ENCODE results near the gene SMAD7.

SMAD7 gene

DNA sequence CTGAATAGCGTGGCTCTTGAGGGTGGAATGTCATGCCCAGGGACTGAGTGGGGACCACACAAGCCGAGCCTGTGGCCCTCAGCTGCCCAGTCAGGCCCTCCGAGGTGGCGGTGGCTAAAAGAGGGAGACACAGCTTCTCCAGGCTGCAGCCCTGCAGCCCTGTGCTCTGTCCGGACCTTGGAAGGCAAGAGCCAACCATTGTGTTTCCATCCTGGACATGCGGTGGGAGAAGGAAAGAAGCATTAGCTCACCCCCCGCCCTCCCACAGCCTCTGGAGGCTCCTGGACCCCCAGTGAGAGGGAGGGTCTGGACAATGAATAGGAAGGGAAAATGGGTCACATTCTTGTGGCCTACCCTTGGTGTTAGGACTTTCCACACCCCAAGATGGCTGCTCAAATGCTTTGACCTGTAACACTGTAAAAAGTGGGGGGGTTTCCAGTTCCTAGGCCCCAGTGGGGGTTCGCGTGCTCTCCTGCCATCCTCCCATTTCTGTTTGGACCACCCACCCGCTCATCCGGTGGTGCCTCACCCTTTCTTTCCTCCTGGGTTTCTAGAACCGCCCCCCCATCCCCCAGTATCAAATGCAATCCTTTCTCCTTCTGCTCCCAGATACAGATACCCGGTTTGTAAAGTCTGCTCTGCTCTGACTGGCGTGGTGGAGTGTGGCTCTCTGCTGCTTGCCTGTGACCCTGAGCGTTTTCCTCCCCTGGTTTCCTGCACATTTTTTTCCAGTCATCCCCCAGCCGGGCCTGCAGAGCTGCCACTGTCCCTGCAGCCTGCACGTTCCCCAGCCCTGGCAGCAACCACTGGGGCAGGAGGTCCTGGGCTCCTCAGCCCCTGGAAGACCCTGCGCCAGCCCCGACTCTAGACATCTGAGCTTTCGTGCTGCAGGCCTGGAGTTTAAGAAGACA is 36.3 kb upstream of the SMAD7 start:
- H3K4me1 ChIP-seq (ENCODE audit: control insufficient read depth in 2 of 2, insufficient read depth in 2 of 2, low read length in 2 of 2), result peaks cover 2 to 3% of the 10 kb centered on the region in 2 donors
- no peak overlapping the region for H3K4me3 ChIP-seq (ENCODE audit: low read length in 2 of 2)
- H3K9ac ChIP-seq (ENCODE audit: low read depth in 1 of 2, low read length in 2 of 2), result no peak overlapping the region
- H3K27ac ChIP-seq (ENCODE audit: low read depth in 2 of 2, low read length in 2 of 2), result no peak overlapping the region
- H3K9me3 ChIP-seq (ENCODE audit: control insufficient read depth in 2 of 2, low read length in 2 of 2), result no peaks in the 10 kb centered on the region
- H3K27me3 ChIP-seq (ENCODE audit: control insufficient read depth in 2 of 2, insufficient read depth in 2 of 2, low read length in 2 of 2), result no peaks in the 10 kb centered on the region
- no peaks in the 10 kb centered on the region for H3K36me3 ChIP-seq (ENCODE audit: control insufficient read depth in 2 of 2, insufficient read depth in 2 of 2, low read length in 2 of 2)

GRCh38 chr18:48985161-48985560 is 34.4 kb upstream of the SMAD7 start:
- Histone ChIP-seq H3K4me3 (ENCODE audit: low read length in 2 of 2) (no peak overlapping the region), H3K9ac (ENCODE audit: low read depth in 1 of 2, low read length in 2 of 2) (no peak overlapping the region), H3K36me3 (ENCODE audit: control insufficient read depth in 2 of 2, insufficient read depth in 2 of 2, low read length in 2 of 2) (no peaks in the 10 kb centered on the region), H3K4me1 (ENCODE audit: control insufficient read depth in 2 of 2, insufficient read depth in 2 of 2, low read length in 2 of 2) (peaks cover 0 to 4% of the 10 kb centered on the region in 2 donors), H3K9me3 (ENCODE audit: control insufficient read depth in 2 of 2, low read length in 2 of 2) (no peaks in the 10 kb centered on the region), H3K27ac (ENCODE audit: low read depth in 2 of 2, low read length in 2 of 2) (no peak overlapping the region), H3K27me3 (ENCODE audit: control insufficient read depth in 2 of 2, insufficient read depth in 2 of 2, low read length in 2 of 2) (no peaks in the 10 kb centered on the region)

DNA sequence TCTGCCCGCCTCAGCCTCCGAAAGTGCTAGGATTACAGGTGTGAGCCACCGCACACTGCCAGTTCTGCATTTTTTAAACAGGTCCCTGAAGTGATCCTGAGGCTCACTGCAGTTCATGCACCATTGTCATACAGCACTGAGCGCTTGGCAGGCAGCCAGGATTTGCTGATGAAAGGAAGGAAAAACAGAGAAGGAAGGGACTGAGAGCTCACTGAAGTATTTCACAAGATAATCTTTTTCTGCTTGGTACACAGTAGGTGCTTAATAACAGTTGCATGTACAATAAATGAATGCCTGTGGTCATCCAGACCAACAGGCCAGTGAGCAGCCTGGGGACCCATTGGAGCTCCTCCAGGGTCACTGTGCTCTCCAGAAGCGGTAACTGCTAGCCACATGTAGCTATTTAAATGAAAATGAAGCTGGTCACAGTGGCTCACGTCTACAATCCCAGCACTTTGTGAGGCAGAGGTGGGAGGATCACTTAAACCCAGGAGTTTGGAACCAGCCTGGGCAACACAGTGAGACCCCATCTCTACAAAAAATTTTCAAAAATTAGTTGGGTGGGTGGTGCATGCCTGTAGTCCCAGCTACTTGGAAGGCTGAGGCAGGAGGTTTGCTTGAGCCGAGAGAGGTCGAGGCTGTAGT is 33.1 kb upstream of the SMAD7 start:
- no peaks in the 10 kb centered on the region for H3K9me3 ChIP-seq (ENCODE audit: control insufficient read depth in 2 of 2, low read length in 2 of 2)
- H3K27ac ChIP-seq (ENCODE audit: low read depth in 2 of 2, low read length in 2 of 2), result no peak overlapping the region

DNA sequence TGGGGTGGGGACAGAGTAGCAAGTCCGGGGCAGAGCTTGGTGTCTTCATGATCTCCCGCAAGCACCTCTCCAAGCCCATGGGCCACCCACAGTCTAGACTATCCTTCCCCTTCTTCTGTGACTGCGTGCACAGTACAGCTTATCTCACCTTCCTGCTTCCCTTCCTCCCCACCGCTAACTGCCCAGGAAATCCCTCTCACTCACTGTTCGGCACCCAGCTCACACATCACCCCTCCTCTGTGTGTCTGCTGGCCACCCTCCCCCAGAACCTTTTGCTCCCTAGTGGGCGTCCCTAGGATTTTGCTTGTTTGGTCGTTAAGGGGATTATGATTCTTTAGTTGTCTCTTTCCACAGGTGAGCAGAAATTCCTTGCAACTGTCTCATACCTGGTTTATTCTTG is 31.5 kb upstream of the SMAD7 start:
- no peak overlapping the region for H3K9ac ChIP-seq (ENCODE audit: low read depth in 1 of 2, low read length in 2 of 2)
- H3K27ac ChIP-seq (ENCODE audit: low read depth in 2 of 2, low read length in 2 of 2), result no peak overlapping the region
- H3K36me3 ChIP-seq (ENCODE audit: control insufficient read depth in 2 of 2, insufficient read depth in 2 of 2, low read length in 2 of 2), result no peaks in the 10 kb centered on the region
- H3K4me3 ChIP-seq (ENCODE audit: low read length in 2 of 2), result no peak overlapping the region
- H3K9me3 ChIP-seq (ENCODE audit: control insufficient read depth in 2 of 2, low read length in 2 of 2), result no peaks in the 10 kb centered on the region
- peaks cover 0 to 14% of the 10 kb centered on the region in 2 donors for H3K4me1 ChIP-seq (ENCODE audit: control insufficient read depth in 2 of 2, insufficient read depth in 2 of 2, low read length in 2 of 2)
- no peaks in the 10 kb centered on the region for H3K27me3 ChIP-seq (ENCODE audit: control insufficient read depth in 2 of 2, insufficient read depth in 2 of 2, low read length in 2 of 2)

More for the DNA sequence above, 33.1 kb upstream of the SMAD7 start:
- Histone ChIP-seq H3K27me3 (ENCODE audit: control insufficient read depth in 2 of 2, insufficient read depth in 2 of 2, low read length in 2 of 2) (no peaks in the 10 kb centered on the region), H3K4me3 (ENCODE audit: low read length in 2 of 2) (no peak overlapping the region), H3K36me3 (ENCODE audit: control insufficient read depth in 2 of 2, insufficient read depth in 2 of 2, low read length in 2 of 2) (no peaks in the 10 kb centered on the region), H3K4me1 (ENCODE audit: control insufficient read depth in 2 of 2, insufficient read depth in 2 of 2, low read length in 2 of 2) (peaks cover 0 to 14% of the 10 kb centered on the region in 2 donors), H3K9ac (ENCODE audit: low read depth in 1 of 2, low read length in 2 of 2) (no peak overlapping the region)

DNA sequence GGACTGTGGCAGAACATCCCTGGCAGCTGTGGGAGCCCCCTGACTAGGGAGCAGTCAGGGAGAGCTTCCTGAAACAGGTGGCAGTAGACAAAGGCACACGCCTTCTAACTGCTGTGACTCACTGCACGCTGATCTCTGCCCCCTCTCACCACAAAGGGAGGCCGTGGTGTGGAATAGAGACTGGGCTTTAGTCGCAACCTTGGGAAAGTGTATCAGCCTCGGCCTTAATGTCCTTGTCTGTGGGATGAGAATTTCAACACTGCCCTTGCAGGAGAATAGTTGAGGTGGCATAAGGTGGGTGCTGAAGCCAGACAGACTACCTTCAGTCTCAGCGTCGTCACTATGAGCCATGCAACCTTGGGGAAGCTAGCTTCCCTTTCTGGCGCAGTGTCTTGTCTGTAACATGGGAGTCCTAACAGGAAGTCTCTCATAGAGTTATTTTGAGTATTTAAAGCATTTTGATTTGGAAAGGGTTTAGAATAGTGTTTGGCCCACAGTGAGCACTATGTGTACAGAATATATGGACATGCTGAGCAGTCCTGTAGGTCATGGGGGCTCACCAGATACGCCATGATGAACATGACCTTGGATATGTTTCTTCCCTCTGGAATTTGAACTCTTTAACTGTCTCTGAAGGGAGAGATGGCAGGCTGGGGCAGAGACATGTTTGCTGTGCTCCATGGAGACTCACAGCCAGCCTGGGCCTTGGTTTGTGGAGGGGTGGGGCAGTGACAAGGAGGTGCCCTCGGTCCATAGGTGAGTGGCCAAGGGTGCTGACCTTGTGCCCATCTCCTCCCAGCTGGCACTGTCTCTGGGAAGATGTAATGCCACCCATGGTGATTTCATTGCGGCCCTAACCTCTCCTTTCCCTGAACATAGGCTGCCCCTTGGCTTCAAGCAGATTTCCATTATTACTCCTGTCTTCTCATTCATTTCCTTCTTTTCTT is 29.5 kb upstream of the SMAD7 start:
- H3K4me3 ChIP-seq (ENCODE audit: low read length in 2 of 2), result no peak overlapping the region
- H3K27ac ChIP-seq (ENCODE audit: low read depth in 2 of 2, low read length in 2 of 2), result peak overlapping the region; percentile 59 to 75
- H3K36me3 ChIP-seq (ENCODE audit: control insufficient read depth in 2 of 2, insufficient read depth in 2 of 2, low read length in 2 of 2), result no peaks in the 10 kb centered on the region
- no peak overlapping the region for H3K9ac ChIP-seq (ENCODE audit: low read depth in 1 of 2, low read length in 2 of 2)
- no peaks in the 10 kb centered on the region for H3K9me3 ChIP-seq (ENCODE audit: control insufficient read depth in 2 of 2, low read length in 2 of 2)
- H3K27me3 ChIP-seq (ENCODE audit: control insufficient read depth in 2 of 2, insufficient read depth in 2 of 2, low read length in 2 of 2), result no peaks in the 10 kb centered on the region
- peaks cover 0 to 18% of the 10 kb centered on the region in 2 donors for H3K4me1 ChIP-seq (ENCODE audit: control insufficient read depth in 2 of 2, insufficient read depth in 2 of 2, low read length in 2 of 2)

DNA sequence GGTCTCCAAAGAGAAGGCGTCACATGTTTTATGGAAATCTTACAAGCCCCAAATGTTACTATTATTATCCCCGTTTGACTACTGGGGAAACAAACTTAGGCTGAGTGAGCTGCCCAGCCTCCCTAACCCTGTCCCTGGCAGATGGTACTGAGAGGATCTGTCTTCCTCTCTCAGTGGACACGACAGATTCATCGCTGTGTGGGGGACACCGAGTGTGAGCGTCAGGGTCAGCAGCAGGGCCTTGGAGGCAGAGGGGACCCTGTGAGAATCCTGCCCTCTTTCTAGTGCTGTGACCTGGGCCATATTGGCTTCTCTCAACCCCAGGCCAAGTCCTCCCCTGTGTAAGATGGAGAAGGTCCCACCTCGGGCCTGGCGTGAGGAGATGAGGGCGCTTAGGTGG is 27.1 kb upstream of the SMAD7 start:
- Histone ChIP-seq H3K4me1 (ENCODE audit: control insufficient read depth in 2 of 2, insufficient read depth in 2 of 2, low read length in 2 of 2) (peaks cover 7 to 38% of the 10 kb centered on the region in 2 donors), H3K9me3 (ENCODE audit: control insufficient read depth in 2 of 2, low read length in 2 of 2) (no peaks in the 10 kb centered on the region), H3K9ac (ENCODE audit: low read depth in 1 of 2, low read length in 2 of 2) (no peak overlapping the region), H3K36me3 (ENCODE audit: control insufficient read depth in 2 of 2, insufficient read depth in 2 of 2, low read length in 2 of 2) (no peaks in the 10 kb centered on the region), H3K4me3 (ENCODE audit: low read length in 2 of 2) (no peak overlapping the region), H3K27me3 (ENCODE audit: control insufficient read depth in 2 of 2, insufficient read depth in 2 of 2, low read length in 2 of 2) (no peaks in the 10 kb centered on the region), H3K27ac (ENCODE audit: low read depth in 2 of 2, low read length in 2 of 2) (no peak overlapping the region)

DNA sequence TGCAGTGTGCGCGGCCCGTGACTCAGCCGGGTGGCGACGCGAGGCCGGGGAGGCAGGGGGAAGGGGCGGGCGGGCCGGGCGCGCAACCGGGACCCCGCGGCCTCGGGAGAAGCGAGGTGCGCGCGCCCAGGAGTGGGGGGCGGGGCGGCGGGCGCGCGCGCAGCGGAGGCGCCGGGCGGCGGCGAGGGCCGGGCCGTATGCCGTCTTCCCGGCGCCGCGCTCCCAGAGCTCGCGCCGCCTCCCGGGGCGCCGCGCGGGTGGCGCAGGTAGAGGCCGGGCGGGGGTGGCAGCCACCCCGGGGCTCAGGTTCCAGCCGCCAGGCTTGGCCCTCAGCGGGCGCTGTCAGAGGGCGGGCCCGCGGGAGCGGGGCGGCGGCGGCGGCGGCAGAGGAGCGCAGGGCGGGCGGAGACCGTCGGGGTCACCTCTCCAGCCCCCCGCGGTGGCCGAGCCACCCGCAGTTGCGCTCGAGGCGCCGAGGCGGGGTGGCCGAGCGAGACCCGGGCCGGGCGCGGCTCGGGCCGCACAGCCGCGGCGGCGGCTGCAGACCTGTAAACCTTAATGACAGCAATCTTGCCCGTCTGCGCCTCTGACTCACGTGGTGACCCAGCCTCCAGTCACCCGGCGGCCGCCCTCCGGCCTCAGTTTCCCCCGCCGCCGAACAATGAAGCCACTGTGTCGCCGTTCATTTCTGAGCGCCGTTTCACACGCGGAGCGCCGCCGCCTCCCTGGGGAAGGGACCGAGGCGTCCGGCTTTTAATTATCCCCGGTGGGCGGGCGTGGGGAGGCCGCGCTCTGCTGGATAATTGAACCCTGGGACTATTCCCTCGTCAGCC is 25.3 kb upstream of the SMAD7 start:
- Histone ChIP-seq H3K4me3 (ENCODE audit: low read length in 2 of 2) (peak overlapping the region; percentile 68 to 69), H3K9ac (ENCODE audit: low read depth in 1 of 2, low read length in 2 of 2) (peak overlapping the region; percentile 63 to 67), H3K36me3 (ENCODE audit: control insufficient read depth in 2 of 2, insufficient read depth in 2 of 2, low read length in 2 of 2) (no peaks in the 10 kb centered on the region), H3K27me3 (ENCODE audit: control insufficient read depth in 2 of 2, insufficient read depth in 2 of 2, low read length in 2 of 2) (no peaks in the 10 kb centered on the region), H3K4me1 (ENCODE audit: control insufficient read depth in 2 of 2, insufficient read depth in 2 of 2, low read length in 2 of 2) (peaks cover 7 to 38% of the 10 kb centered on the region in 2 donors), H3K27ac (ENCODE audit: low read depth in 2 of 2, low read length in 2 of 2) (peak overlapping the region; percentile 75), H3K9me3 (ENCODE audit: control insufficient read depth in 2 of 2, low read length in 2 of 2) (no peaks in the 10 kb centered on the region)

DNA sequence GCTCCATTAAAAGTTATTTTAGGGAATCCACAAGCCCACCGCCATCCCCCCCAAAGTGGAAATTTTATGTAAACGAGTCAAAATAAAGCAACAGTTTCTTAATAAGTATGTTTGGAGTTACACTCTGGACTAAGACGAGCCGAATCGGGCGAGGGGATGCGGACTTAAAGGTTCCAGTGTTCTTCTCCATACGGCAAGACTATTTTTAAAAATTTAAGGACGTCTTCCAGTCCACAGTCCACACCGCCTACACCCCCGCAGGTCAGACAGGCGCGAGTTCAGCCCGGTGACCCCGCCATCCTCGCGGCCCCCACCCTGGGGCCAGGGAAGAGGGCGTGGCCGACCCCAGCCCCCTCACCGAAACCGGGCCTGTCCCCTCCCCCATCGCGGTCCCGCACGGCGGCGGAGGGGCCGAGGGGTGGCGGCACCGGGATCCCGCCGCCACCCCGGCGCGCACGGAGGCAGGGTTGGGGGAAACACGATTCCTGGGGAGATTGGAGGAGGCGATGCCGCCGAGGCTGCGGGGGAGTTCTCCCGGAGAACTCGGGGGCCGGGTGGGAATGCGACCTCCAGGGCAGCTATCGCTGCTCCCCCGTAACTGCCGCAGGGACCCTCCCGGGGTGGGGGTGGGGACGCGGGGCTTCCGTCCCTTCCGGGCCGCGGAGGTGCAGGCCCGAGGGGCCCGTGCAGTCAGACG is 24.5 kb upstream of the SMAD7 start:
- Histone ChIP-seq H3K4me3 (ENCODE audit: low read length in 2 of 2) (peak overlapping the region; percentile 68 to 69), H3K27ac (ENCODE audit: low read depth in 2 of 2, low read length in 2 of 2) (peak overlapping the region; percentile 53 to 75), H3K9ac (ENCODE audit: low read depth in 1 of 2, low read length in 2 of 2) (peak overlapping the region; percentile 60 to 65)

More for the DNA sequence above, 24.5 kb upstream of the SMAD7 start:
- H3K4me1 ChIP-seq (ENCODE audit: control insufficient read depth in 2 of 2, insufficient read depth in 2 of 2, low read length in 2 of 2), result peaks cover 7 to 34% of the 10 kb centered on the region in 2 donors
- H3K36me3 ChIP-seq (ENCODE audit: control insufficient read depth in 2 of 2, insufficient read depth in 2 of 2, low read length in 2 of 2), result no peaks in the 10 kb centered on the region
- no peaks in the 10 kb centered on the region for H3K27me3 ChIP-seq (ENCODE audit: control insufficient read depth in 2 of 2, insufficient read depth in 2 of 2, low read length in 2 of 2)
- H3K9me3 ChIP-seq (ENCODE audit: control insufficient read depth in 2 of 2, low read length in 2 of 2), result no peaks in the 10 kb centered on the region
